ENCODE measurements around the gene SLIT2. TPM values are rescaled to one million over a fixed set of nuclear protein-coding genes. Genes with fewer than 3 reads are reported as not detected.

The SLIT2 gene
- total RNA-seq, 1 donor from 2014 or later = 11.2 TPM

DNA sequence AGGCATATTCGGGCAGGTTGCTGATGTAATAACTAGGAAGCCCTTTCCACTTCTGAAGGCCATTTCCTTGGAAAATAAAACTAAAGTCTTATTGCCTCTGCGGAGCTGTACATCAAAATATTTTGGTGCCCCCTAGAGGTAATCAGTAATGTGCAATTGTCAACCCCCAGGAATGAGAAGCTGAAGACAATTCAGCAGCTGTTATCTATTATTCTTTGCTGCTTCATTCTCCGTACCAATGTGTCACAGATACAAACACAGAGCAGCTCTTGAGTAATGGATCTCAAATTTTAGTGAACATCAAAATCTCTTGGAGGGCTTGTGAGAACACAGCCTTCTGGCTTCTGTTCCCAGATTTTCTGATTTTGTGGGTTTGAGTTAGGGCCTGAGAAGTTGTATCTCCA, 3.5 kb upstream of the SLIT2 start:
- Histone ChIP-seq H2AFZ (ENCODE audit: low read depth, low read length) (no peak overlapping the region), H3K9ac (ENCODE audit: low read length) (no peak overlapping the region), H3K36me3 (ENCODE audit: insufficient read depth, low read length) (no peaks in the 10 kb centered on the region), H3K4me1 (ENCODE audit: insufficient read depth, low read length) (peaks cover 13% of the 10 kb centered on the region), H3K27ac (ENCODE audit: low read depth, low read length) (no peak overlapping the region), H4K20me1 (ENCODE audit: insufficient read depth, low read length) (peaks cover 4% of the 10 kb centered on the region), H3K79me2 (ENCODE audit: insufficient read depth, low read length) (no peaks in the 10 kb centered on the region), H3K4me2 (ENCODE audit: low read length) (no peak overlapping the region), H3K27me3 (ENCODE audit: insufficient read depth, low read length) (no peaks in the 10 kb centered on the region), H3K9me3 (ENCODE audit: insufficient read depth, low read depth, low read length) (no peaks in the 10 kb centered on the region), H3K4me3 (ENCODE audit: insufficient read depth, low read depth, low read length) (no peak overlapping the region)
- TF ChIP-seq EZH2 (IDR thresholded peaks at IDR 0.05; ENCODE audit: insufficient read depth, low read length) = no peak
- TF ChIP-seq, protein P1, sequence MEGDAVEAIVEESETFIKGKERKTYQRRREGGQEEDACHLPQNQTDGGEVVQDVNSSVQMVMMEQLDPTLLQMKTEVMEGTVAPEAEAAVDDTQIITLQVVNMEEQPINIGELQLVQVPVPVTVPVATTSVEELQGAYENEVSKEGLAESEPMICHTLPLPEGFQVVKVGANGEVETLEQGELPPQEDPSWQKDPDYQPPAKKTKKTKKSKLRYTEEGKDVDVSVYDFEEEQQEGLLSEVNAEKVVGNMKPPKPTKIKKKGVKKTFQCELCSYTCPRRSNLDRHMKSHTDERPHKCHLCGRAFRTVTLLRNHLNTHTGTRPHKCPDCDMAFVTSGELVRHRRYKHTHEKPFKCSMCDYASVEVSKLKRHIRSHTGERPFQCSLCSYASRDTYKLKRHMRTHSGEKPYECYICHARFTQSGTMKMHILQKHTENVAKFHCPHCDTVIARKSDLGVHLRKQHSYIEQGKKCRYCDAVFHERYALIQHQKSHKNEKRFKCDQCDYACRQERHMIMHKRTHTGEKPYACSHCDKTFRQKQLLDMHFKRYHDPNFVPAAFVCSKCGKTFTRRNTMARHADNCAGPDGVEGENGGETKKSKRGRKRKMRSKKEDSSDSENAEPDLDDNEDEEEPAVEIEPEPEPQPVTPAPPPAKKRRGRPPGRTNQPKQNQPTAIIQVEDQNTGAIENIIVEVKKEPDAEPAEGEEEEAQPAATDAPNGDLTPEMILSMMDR (IDR thresholded peaks at IDR 0.05; ENCODE audit: insufficient read depth, low read depth, low read length) = peak; percentile 79
- FAIRE-seq (peak; percentile 99), DNase-seq (ENCODE audit: low read depth) (peak; percentile 45)
- H3K36me3 Mint-ChIP-seq (ENCODE audit: low read depth, unreplicated experiment) = no peaks in the 10 kb centered on the region
- H3K9me3 Mint-ChIP-seq (ENCODE audit: unreplicated experiment) = no peaks in the 10 kb centered on the region
- H3K4me1 Mint-ChIP-seq (ENCODE audit: low read depth, unreplicated experiment) = peaks cover 5% of the 10 kb centered on the region
- H3K27ac Mint-ChIP-seq (ENCODE audit: unreplicated experiment) = no peak overlapping the region
- H3K27me3 Mint-ChIP-seq (ENCODE audit: low read depth, unreplicated experiment) = peaks cover 7% of the 10 kb centered on the region
- H3K4me3 Mint-ChIP-seq (ENCODE audit: unreplicated experiment) = no peak overlapping the region

DNA sequence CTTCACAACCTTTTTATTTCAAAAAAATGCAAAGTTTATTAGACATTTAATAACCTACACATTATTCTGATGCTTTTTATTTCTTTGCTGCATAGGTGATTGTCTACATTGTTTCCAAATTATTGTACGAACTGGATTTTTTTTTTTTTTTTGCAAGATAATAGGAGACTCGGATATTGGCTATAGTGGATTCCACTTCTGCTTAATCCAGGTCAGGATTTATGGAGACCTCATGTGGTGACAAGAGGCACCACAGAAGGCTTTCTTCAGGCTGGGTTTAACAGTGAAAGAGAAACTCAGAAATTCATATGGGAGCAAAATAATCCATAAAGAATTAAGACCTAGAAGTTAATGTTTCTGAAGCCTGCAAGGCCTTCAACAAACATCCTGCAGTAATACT, 2.4 kb upstream of the SLIT2 start:
- no peaks in the 10 kb centered on the region for H3K9me3 Mint-ChIP-seq (ENCODE audit: unreplicated experiment)

More for the DNA sequence above, 2.4 kb upstream of the SLIT2 start:
- Mint-ChIP-seq H3K36me3 (ENCODE audit: low read depth, unreplicated experiment) (no peaks in the 10 kb centered on the region), H3K27me3 (ENCODE audit: low read depth, unreplicated experiment) (peaks cover 18% of the 10 kb centered on the region), H3K4me3 (ENCODE audit: unreplicated experiment) (no peak overlapping the region), H3K27ac (ENCODE audit: unreplicated experiment) (no peak overlapping the region), H3K4me1 (ENCODE audit: low read depth, unreplicated experiment) (peaks cover 5% of the 10 kb centered on the region)
- Histone ChIP-seq H3K9me3 (ENCODE audit: insufficient read depth, low read depth, low read length) (no peaks in the 10 kb centered on the region), H3K36me3 (ENCODE audit: insufficient read depth, low read length) (no peaks in the 10 kb centered on the region), H3K4me3 (ENCODE audit: insufficient read depth, low read depth, low read length) (no peak overlapping the region), H3K9ac (ENCODE audit: low read length) (no peak overlapping the region), H2AFZ (ENCODE audit: low read depth, low read length) (no peak overlapping the region), H3K27ac (ENCODE audit: low read depth, low read length) (no peak overlapping the region), H3K79me2 (ENCODE audit: insufficient read depth, low read length) (peaks cover 10% of the 10 kb centered on the region), H3K4me1 (ENCODE audit: insufficient read depth, low read length) (peaks cover 23% of the 10 kb centered on the region), H4K20me1 (ENCODE audit: insufficient read depth, low read length) (peaks cover 16% of the 10 kb centered on the region), H3K27me3 (ENCODE audit: insufficient read depth, low read length) (no peaks in the 10 kb centered on the region), H3K4me2 (ENCODE audit: low read length) (no peak overlapping the region)
- peak; percentile 26 for FAIRE-seq
- TF ChIP-seq, protein P1 (IDR thresholded peaks at IDR 0.05; ENCODE audit: insufficient read depth, low read depth, low read length) = peak; percentile 47
- no peak for TF ChIP-seq EZH2 (IDR thresholded peaks at IDR 0.05; ENCODE audit: insufficient read depth, low read length)
- peak; percentile 34 for DNase-seq (ENCODE audit: low read depth)
